ENCODE results near the gene PLEKHG4.

PLEKHG4 gene

DNA sequence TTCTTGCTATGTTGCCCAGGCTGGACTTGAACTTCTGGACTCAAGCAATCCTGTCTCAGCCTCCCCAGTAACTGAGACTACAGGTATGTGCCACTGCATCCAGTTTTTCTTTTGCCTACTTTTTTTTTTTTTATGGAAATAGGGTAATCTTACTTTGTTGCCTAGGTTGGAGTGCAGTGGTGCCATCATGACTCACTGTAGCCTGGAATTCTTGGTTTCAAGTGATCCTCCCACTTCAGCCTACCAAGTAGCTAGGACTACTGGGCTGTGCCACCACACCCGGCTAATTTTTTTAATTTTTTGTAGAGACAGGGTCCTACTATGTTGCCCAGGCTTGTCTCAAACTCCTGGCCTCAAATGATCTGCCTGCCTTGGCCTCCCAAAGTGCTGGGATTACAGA is 57.3 kb downstream of the PLEKHG4 start:
- no peak for DNase-seq
